ENCODE measurements around the gene UCK2. TPM values are rescaled to one million over a fixed set of nuclear protein-coding genes. Genes with fewer than 3 reads are reported as not detected.

The UCK2 gene
- total and polyA plus RNA-seq, 9 of the 15 experiments (the other 6 are each of a cell fraction or from before 2014, with no cell fraction given) = 71.6 to 145 (median 95.8) TPM

- no peak for TF ChIP-seq ZNF696 (CRISPR knock-in tag; conservative IDR thresholded peaks at IDR 0.05)
- TF ChIP-seq E2F8 (IDR thresholded peaks at IDR 0.05; ENCODE audit: low read depth, partially characterized antibody) = no peak
- no peak for TF ChIP-seq ZNF3 (CRISPR knock-in tag; IDR thresholded peaks at IDR 0.05)
- no peak for TF ChIP-seq THRA (IDR thresholded peaks at IDR 0.05)
- TF ChIP-seq HINFP (tag; conservative IDR thresholded peaks at IDR 0.05; ENCODE audit: low read depth) = no peak
These were observed 57.4 kb downstream of the UCK2 start (continued) for GRCh38 chr1:165884690-165885304.

All from K562 (cell line).